SK-N-SH treated with all-trans-retinoic acid at 6 μM for 48 hours (cell line): Measurements from ENCODE around the gene SYT12.

Experiments
- PATZ1 ChIP-seq: fragments of 250-450 bp; sonication (Bioruptor Pico); IDR thresholded peaks from 2 replicates; pipeline ENCODE4 v1.8.0; 2020; ENCODE audit warnings: mild to moderate bottlenecking, moderate library complexity, borderline replicate concordance
- POU6F1 ChIP-seq: fragments of 250-450 bp; sonication (Bioruptor Pico); IDR thresholded peaks from 2 replicates; pipeline ENCODE4 v1.8.0; 2021; ENCODE audit warnings: low read depth, mild to moderate bottlenecking, moderate library complexity, borderline replicate concordance
- RARB ChIP-seq: fragments of 250-450 bp; sonication (Bioruptor Pico); IDR thresholded peaks from 2 replicates; pipeline ENCODE4 v1.8.0; 2021; ENCODE audit warnings: mild to moderate bottlenecking, moderate library complexity
- ZNF8 ChIP-seq: fragments of 450-650 bp; formaldehyde crosslinking; IDR thresholded peaks from 2 replicates; pipeline ENCODE4 v1.5.0; 2020; ENCODE audit warnings: mild to moderate bottlenecking, moderate library complexity

- TF ChIP-seq ZNF8 (CRISPR knock-in tag) (no peak), POU6F1 (CRISPR knock-in tag) (no peak), PATZ1 (CRISPR knock-in tag) (no peak), RARB (CRISPR knock-in tag) (no peak)
These were observed 497 bp upstream of the SYT12 start for GRCh38 chr11:67022341-67022933.
